Measurements from ENCODE around the gene POLE3. TPM values are rescaled to one million over a fixed set of nuclear protein-coding genes. Genes with fewer than 3 reads are reported as not detected.
"Not testable (repeated sequence)": the region's sequence is repeated elsewhere in the genome, so short reads cannot be mapped to it uniquely, and the experiment has no call there.

POLE3 gene
- total RNA-seq, 2 donors from 2014 or later, result 19.5 to 23.3 TPM

GRCh38 chr9:113381441-113381840 is 29.0 kb downstream of the POLE3 start:
- DNase-seq; intact Hi-C loops (cut with DNase I, micrococcal nuclease): not testable (repeated sequence)
- peak; percentile 1 for ATAC-seq

GRCh38 chr9:113380869-113381378 is 29.6 kb downstream of the POLE3 start:
- DNase-seq, result peak in 1 of 2 donors; percentile 49
- intact Hi-C loops (cut with DNase I, micrococcal nuclease), result no loop called here
- peak; percentile 32 for ATAC-seq

- intact Hi-C loops (cut with DNase I, micrococcal nuclease); ATAC-seq; DNase-seq: not testable (repeated sequence)
These were observed 30.7 kb downstream of the POLE3 start for GRCh38 chr9:113379829-113380210.

- intact Hi-C loops (cut with DNase I, micrococcal nuclease); DNase-seq; ATAC-seq: not testable (repeated sequence)
These were observed 31.2 kb downstream of the POLE3 start for GRCh38 chr9:113379094-113379828.

- intact Hi-C loops (cut with DNase I, micrococcal nuclease), result no loop called here
These were observed 33.6 kb downstream of the POLE3 start, which contains the start of gene HDHD3 for GRCh38 chr9:113376634-113377567. Gene HDHD3, minus strand, starts transcription at chr9:113376986. Its CDS starts 2,632 bp downstream, at chr9:113374354.

GRCh38 chr9:113375057-113376023 is 35.1 kb downstream of the POLE3 start:
- ATAC-seq (peak; percentile 68), DNase-seq (peak; percentile 54 to 79)
- intact Hi-C loops (cut with DNase I, micrococcal nuclease), result no loop called here

More at GRCh38 chr9:113376634-113377567, 33.6 kb downstream of the POLE3 start, which contains the start of gene HDHD3:
- ATAC-seq (peak; percentile 71), DNase-seq (peak; percentile 89)

GRCh38 chr9:113373676-113374392 is 36.6 kb downstream of the POLE3 start:
- no peak for ATAC-seq
- intact Hi-C loops (cut with DNase I, micrococcal nuclease), result no loop called here
- peak in 1 of 2 donors; percentile 28 for DNase-seq

- intact Hi-C loops (cut with DNase I, micrococcal nuclease), result no loop called here
- ATAC-seq (no peak), DNase-seq (no peak)
These were observed 37.2 kb downstream of the POLE3 start for GRCh38 chr9:113373256-113373655.

- DNase-seq (no peak), ATAC-seq (no peak)
- intact Hi-C loops (cut with DNase I, micrococcal nuclease), result no loop called here
These were observed 38.4 kb downstream of the POLE3 start for GRCh38 chr9:113372059-113372458.

GRCh38 chr9:113370806-113371325 is 39.6 kb downstream of the POLE3 start:
- intact Hi-C loops (cut with DNase I, micrococcal nuclease), result no loop called here
- ATAC-seq, result no peak
- no peak for DNase-seq

GRCh38 chr9:113369855-113370140 is 40.7 kb downstream of the POLE3 start:
- ATAC-seq, result peak; percentile 3
- no peak for DNase-seq
- intact Hi-C loops (cut with DNase I, micrococcal nuclease), result no loop called here

GRCh38 chr9:113368982-113369854 is 41.3 kb downstream of the POLE3 start:
- peak; percentile 10 for ATAC-seq
- DNase-seq, result no peak
- intact Hi-C loops (cut with DNase I, micrococcal nuclease), result no loop called here

GRCh38 chr9:113368348-113368981 is 42.0 kb downstream of the POLE3 start:
- intact Hi-C loops (cut with DNase I, micrococcal nuclease), result no loop called here
- ATAC-seq, result no peak
- DNase-seq, result no peak

- DNase-seq; intact Hi-C loops (cut with DNase I, micrococcal nuclease); ATAC-seq: not testable (repeated sequence)
These were observed 44.8 kb downstream of the POLE3 start for GRCh38 chr9:113365652-113366051.

- intact Hi-C loops (cut with DNase I, micrococcal nuclease), result no loop called here
- ATAC-seq (no peak), DNase-seq (no peak)
These were observed 45.5 kb downstream of the POLE3 start for GRCh38 chr9:113364951-113365350.

- intact Hi-C loops (cut with DNase I, micrococcal nuclease), result no loop called here
- ATAC-seq, result no peak
- no peak for DNase-seq
These were observed 47.1 kb downstream of the POLE3 start for GRCh38 chr9:113363336-113363735.

Measured in left colon (tissue), 2 donors.